IMR-90 (cell line): ENCODE results near the gene NPR3. TPM values are rescaled to one million over a fixed set of nuclear protein-coding genes. Genes with fewer than 3 reads are reported as not detected.

ENCODE experiments used
- ATAC-seq: fragments of 200-7000 bp; cut with Tn5 transposase; 2 replicates; pipeline ENCODE4 v1.9.1; 2020; ENCODE audit warnings: low read depth, mild to moderate bottlenecking, moderate library complexity
- BruUV-seq: library from RNA; stranded (reverse); fragments of 400-500 nt; replicated peaks from 2 replicates; lab custom pipeline; 2021; lab: Mats Ljungman, UMichigan
- CTCF ChIA-PET: fragments of 300-600 bp; formaldehyde crosslinking; extraction: SDS; loops from one replicate; lab custom pipeline; 2021; ENCODE audit warnings: antibody characterized with exemption; lab: Yijun Ruan, JAX
- POLR2A ChIA-PET: fragments of 300-600 bp; sonication (Branson Sonifier 250); formaldehyde crosslinking; loops from one replicate; lab custom pipeline; 2022; ENCODE audit warnings: antibody characterized with exemption; ENCODE audit not compliant: unreplicated experiment; lab: Charles Lee
- DNase-seq: peaks from one replicate; pipeline ENCODE4 v3.0.0; 2013
- H2AFZ ChIP-seq: replicated peaks from 2 replicates; pipeline ENCODE3; 2013; ENCODE audit warnings: low read length, mild to moderate bottlenecking; ENCODE audit not compliant: poor library complexity
- H2AK5ac ChIP-seq: 2 replicates; pipeline ENCODE4 v1.6.1; 2013; ENCODE audit warnings: low read depth, low read length, inconsistent platforms
- H2AK9ac ChIP-seq: replicated peaks from 2 replicates; pipeline ENCODE3; 2013; ENCODE audit warnings: mild to moderate bottlenecking, low read depth, low read length, moderate library complexity; ENCODE audit not compliant: poor library complexity
- H2BK120ac ChIP-seq: 2 replicates; pipeline ENCODE4 v1.6.1; 2013; ENCODE audit warnings: low read depth, low read length, inconsistent platforms
- H2BK15ac ChIP-seq: 3 replicates; pipeline ENCODE4 v1.6.1; 2013; ENCODE audit warnings: low read depth, low read length, inconsistent platforms
- H2BK20ac ChIP-seq: 2 replicates; pipeline ENCODE4 v1.6.1; 2013; ENCODE audit warnings: low read depth, mild to moderate bottlenecking, inconsistent platforms, low read length, moderate library complexity
- H2BK5ac ChIP-seq: 2 replicates; pipeline ENCODE4 v1.6.1; 2013; ENCODE audit warnings: mild to moderate bottlenecking, low read depth, low read length, inconsistent platforms; ENCODE audit not compliant: poor library complexity, severe bottlenecking
- H3K14ac ChIP-seq: replicated peaks from 2 replicates; pipeline ENCODE4 v1.6.1; 2013; ENCODE audit warnings: low read depth, low read length, inconsistent platforms
- H3K18ac ChIP-seq: 2 replicates; pipeline ENCODE4 v1.6.1; 2013; ENCODE audit warnings: low read depth, low read length, control low read depth
- H3K23ac ChIP-seq: 2 replicates; pipeline ENCODE4 v1.6.1; 2013; ENCODE audit warnings: low read depth, low read length, inconsistent platforms
- H3K27ac ChIP-seq: 2 replicates; pipeline ENCODE4 v1.5.1; 2013; ENCODE audit warnings: mild to moderate bottlenecking, control low read depth, low read length; ENCODE audit not compliant: insufficient read depth
- H3K27me3 ChIP-seq: 2 replicates; pipeline ENCODE4 v1.6.1; 2013; ENCODE audit warnings: low read length; ENCODE audit not compliant: control insufficient read depth, insufficient read depth
- H3K36me3 ChIP-seq: 2 replicates; pipeline ENCODE4 v1.6.1; 2013; ENCODE audit warnings: low read length, mixed read lengths; ENCODE audit not compliant: control insufficient read depth, insufficient read depth
- H3K4ac ChIP-seq: 2 replicates; pipeline ENCODE4 v1.6.1; 2013; ENCODE audit warnings: low read depth, low read length, inconsistent platforms
- H3K4me1 ChIP-seq: 2 replicates; pipeline ENCODE4 v1.6.1; 2013; ENCODE audit warnings: low read length, mixed read lengths; ENCODE audit not compliant: control insufficient read depth, insufficient read depth
- H3K4me2 ChIP-seq: 2 replicates; pipeline ENCODE4 v1.6.1; 2013; ENCODE audit warnings: low read depth, mild to moderate bottlenecking, control low read depth, low read length, moderate library complexity
- H3K4me3 ChIP-seq: 2 replicates; pipeline ENCODE4 v1.5.1; 2013; ENCODE audit warnings: low read depth, mild to moderate bottlenecking, control low read depth, low read length, moderate library complexity; ENCODE audit not compliant: insufficient read depth
- H3K56ac ChIP-seq: 2 replicates; pipeline ENCODE4 v1.6.1; 2013; ENCODE audit warnings: low read length, inconsistent platforms; ENCODE audit not compliant: insufficient read depth; ENCODE audit errors: extremely low read depth
- H3K79me1 ChIP-seq, 2 experiments: 2 replicates each; pipeline ENCODE4 v1.6.1; 2013; ENCODE audit warnings: low read length in 2 of 2, inconsistent platforms in 1 of 2, low read depth in 1 of 2
- H3K9ac ChIP-seq: 2 replicates; pipeline ENCODE4 v1.6.1; 2013; ENCODE audit warnings: low read depth, low read length, control low read depth
- H3K9me1 ChIP-seq: 2 replicates; pipeline ENCODE4 v1.6.1; 2013; ENCODE audit warnings: low read length, inconsistent platforms; ENCODE audit not compliant: insufficient read depth
- H3K9me3 ChIP-seq: 2 replicates; pipeline ENCODE4 v1.6.1; 2013; ENCODE audit warnings: low read length; ENCODE audit not compliant: control insufficient read depth, insufficient read depth
- H4K20me1 ChIP-seq: 2 replicates; pipeline ENCODE4 v1.6.1; 2013; ENCODE audit warnings: low read length, inconsistent platforms; ENCODE audit not compliant: insufficient read depth
- H4K5ac ChIP-seq: 2 replicates; pipeline ENCODE4 v1.6.1; 2013; ENCODE audit warnings: mild to moderate bottlenecking, low read depth, low read length, control low read depth
- H4K8ac ChIP-seq, 2 experiments: 2 replicates each; pipeline ENCODE4 v1.6.1; 2013; ENCODE audit warnings: low read depth in 2 of 2, low read length in 2 of 2, control low read depth in 1 of 2, inconsistent platforms in 1 of 2
- H4K91ac ChIP-seq: 2 replicates; pipeline ENCODE4 v1.6.1; 2013; ENCODE audit warnings: low read depth, low read length, inconsistent platforms; ENCODE audit not compliant: insufficient read depth
- BHLHE40 ChIP-seq: fragments of 150-350 bp; IDR thresholded peaks from 2 replicates; pipeline ENCODE4 v1.6.1; 2016; ENCODE audit warnings: mild to moderate bottlenecking, low read depth, low read length
- CTCF ChIP-seq: conservative IDR thresholded peaks from 2 replicates; pipeline ENCODE4 v1.5.1; 2012; ENCODE audit warnings: mild to moderate bottlenecking, low read depth, low read length, improper control_type of control experiment
- ELK1 ChIP-seq: fragments of 150-350 bp; IDR thresholded peaks from 2 replicates; pipeline ENCODE4 v1.6.1; 2016; ENCODE audit warnings: low read depth, mild to moderate bottlenecking, low read length, moderate library complexity, borderline replicate concordance
- MAZ ChIP-seq: IDR thresholded peaks from 2 replicates; pipeline ENCODE4 v1.6.1; 2012; ENCODE audit warnings: low read depth, mild to moderate bottlenecking, low read length, improper control_type of control experiment, moderate library complexity, borderline replicate concordance
- MXI1 ChIP-seq: IDR thresholded peaks from 2 replicates; pipeline ENCODE4 v1.6.1; 2012; ENCODE audit warnings: low read depth, mild to moderate bottlenecking, low read length, moderate library complexity, borderline replicate concordance
- NFE2L2 ChIP-seq: fragments of 150-350 bp; IDR thresholded peaks from 2 replicates; pipeline ENCODE4 v1.6.1; 2016; ENCODE audit warnings: low read depth, mild to moderate bottlenecking, low read length
- RAD21 ChIP-seq: IDR thresholded peaks from 2 replicates; pipeline ENCODE4 v1.6.1; 2012; ENCODE audit warnings: low read length, improper control_type of control experiment
- RCOR1 ChIP-seq: IDR thresholded peaks from 2 replicates; pipeline ENCODE4 v1.6.1; 2012; ENCODE audit warnings: mild to moderate bottlenecking, low read length, improper control_type of control experiment; ENCODE audit not compliant: insufficient replicate concordance
- SMC3 ChIP-seq: fragments of 150-350 bp; IDR thresholded peaks from 2 replicates; pipeline ENCODE4 v1.6.1; 2016; ENCODE audit warnings: low read depth, mild to moderate bottlenecking, antibody characterized with exemption, low read length, moderate library complexity
- WGBS, 2 experiments: methylation state at CpG; one replicate each; pipeline versions ENCODE4 v1.1.5 to v1.1.7; 2013; ENCODE audit warnings: missing lambda C conversion rate in 2 of 2; ENCODE audit not compliant: insufficient read length in 1 of 2; ENCODE audit errors: extremely low coverage in 2 of 2; 5-methylcytosine and 5-hydroxymethylcytosine counted together
- dilution Hi-C: fragments of 300-500 bp; cut with HindIII; formaldehyde crosslinking; loops from one replicate; pipeline ENCODE4 v1.14.3; 2018; ENCODE audit warnings: low sequenced_read_pairs; ENCODE audit not compliant: unreplicated experiment
- in situ Hi-C: fragments of 300-500 bp; cut with MboI; formaldehyde crosslinking; loops from 3 replicates; pipeline ENCODE4 v1.14.3; 2019; ENCODE audit warnings: low sequenced_read_pairs, inconsistent platforms, mixed read lengths
- intact Hi-C: fragments of 100-400 bp; cut with micrococcal nuclease; formaldehyde crosslinking; loops from 2 replicates; pipeline ENCODE4 v1.10.0; 2022
- polyA plus RNA-seq, 3 experiments: library from polyadenylated mRNA; depleted of rRNA; stranded (reverse); fragments of >200 nt; gene quantifications; 2 replicates each; pipeline ENCODE4 v1.2.3, GENCODE V29; 2012; ENCODE audit warnings: low replicate concordance in 1 of 3
- total RNA-seq: library from RNA; depleted of rRNA; stranded (reverse); fragments of >200 nt; gene quantifications from 2 replicates; pipeline ENCODE4 v1.2.3, GENCODE V29; 2012

NPR3 gene
- total and polyA plus RNA-seq, 2 of the 4 experiments (the other 2 are of a cell fraction), result 24.6 to 88.2 TPM

- H3K18ac ChIP-seq, result no peak overlapping the region
- in situ Hi-C loops, result no loop called here
- H3K9me3 ChIP-seq, result peaks cover 2% of the 10 kb centered on the region
- no peaks in the 10 kb centered on the region for H3K27me3 ChIP-seq
- 100% methylated on average over 2 of the region's 11 CpGs; no CpG with 5 or more reads in 1 of the 2 experiments for WGBS, 2 experiments
- no peak overlapping the region for H2BK120ac ChIP-seq
- POLR2A ChIA-PET, result no interaction called here
- H2BK20ac ChIP-seq, result no peak overlapping the region
- no peaks in the 10 kb centered on the region for H3K79me1 ChIP-seq
- H3K4me2 ChIP-seq, result no peak overlapping the region
- no peak overlapping the region for H4K8ac ChIP-seq
- H3K4ac ChIP-seq, result no peak overlapping the region; the same call in 1 of the 2 replicates
- H3K36me3 ChIP-seq, result no peaks in the 10 kb centered on the region
- H2AK9ac ChIP-seq, result no peak overlapping the region
- H3K27ac ChIP-seq, result no peak overlapping the region
- H2AK5ac ChIP-seq, result no peak overlapping the region; the same call in 1 of the 2 replicates
- no peak overlapping the region for H4K5ac ChIP-seq
- dilution Hi-C loops, result no loop called here
- H4K20me1 ChIP-seq, result no peaks in the 10 kb centered on the region
- no peak overlapping the region for H3K4me3 ChIP-seq
- no peak overlapping the region for H3K56ac ChIP-seq
- intact Hi-C loops, result no loop called here
- no peaks in the 10 kb centered on the region; the same call in 1 of the 2 replicates for H3K4me1 ChIP-seq
- no peak overlapping the region for H4K91ac ChIP-seq
- DNase-seq (no peak), ATAC-seq (no peak)
- H2BK15ac ChIP-seq, result no peak overlapping the region
- BruUV-seq, result no TSS peak
- H3K14ac ChIP-seq, result no peak overlapping the region
- no peaks in the 10 kb centered on the region for H3K9me1 ChIP-seq
- no peak overlapping the region for H2AFZ ChIP-seq
- H3K9ac ChIP-seq, result no peak overlapping the region
- H3K23ac ChIP-seq, result no peak overlapping the region
- TF ChIP-seq CTCF (no peak), ELK1 (no peak), SMC3 (no peak), RCOR1 (no peak), MAZ (no peak), RAD21 (no peak), MXI1 (no peak), NFE2L2 (no peak), BHLHE40 (no peak)
- no peak overlapping the region for H2BK5ac ChIP-seq
- CTCF ChIA-PET, result no interaction called here
Observed at GRCh38 chr5:32678472-32678871, 32.6 kb upstream of the NPR3 start.
